ENCODE data around the gene SNX9.

SNX9 gene

DNA sequence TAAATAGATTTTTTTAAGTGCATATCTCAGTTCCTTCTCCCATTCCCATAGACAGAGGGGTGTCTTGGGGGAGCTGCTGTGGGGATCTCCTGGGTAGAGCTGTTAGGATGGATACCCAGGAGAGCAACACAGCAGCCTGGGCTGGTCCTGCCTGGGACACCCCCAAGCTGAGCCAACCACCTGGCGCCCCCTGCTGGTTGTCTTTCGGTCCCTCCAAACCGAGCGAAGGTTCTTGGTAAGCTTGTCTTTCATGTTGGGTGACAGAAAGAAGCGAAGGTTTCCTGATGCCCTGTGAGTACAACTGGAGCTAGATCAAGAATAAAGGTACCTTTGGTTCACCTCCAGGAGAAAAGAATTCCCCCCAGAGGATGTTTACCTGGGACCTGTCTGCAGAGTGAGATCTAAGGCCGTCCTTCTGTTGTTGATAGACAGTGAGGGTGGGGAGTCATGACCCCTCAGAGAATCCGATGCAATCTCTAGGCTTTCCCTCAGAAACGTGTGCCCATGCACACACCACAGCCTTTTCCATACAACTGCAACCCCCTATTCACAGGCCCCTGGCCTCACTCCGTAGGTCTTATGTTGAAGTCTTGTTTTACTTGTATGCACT is 50.8 kb downstream of the SNX9 start:
- Histone ChIP-seq H3K4ac (ENCODE audit: low read length) (no peak overlapping the region), H3K4me1 (ENCODE audit: control insufficient read depth in 2 of 2, insufficient read depth in 1 of 2, low read depth in 1 of 2, low read length in 2 of 2) (peaks cover under 1% of the 10 kb centered on the region in 2 donors), H2BK12ac (ENCODE audit: low read length) (no peak overlapping the region), H2BK15ac (ENCODE audit: low read length) (no peak overlapping the region), H3K23ac (ENCODE audit: low read depth, low read length, poor library complexity) (no peak overlapping the region), H3K4me3 (ENCODE audit: low read length in 2 of 2) (no peak overlapping the region), H4K8ac (ENCODE audit: low read depth, low read length) (no peak overlapping the region), H2AK5ac (ENCODE audit: low read depth, low read length) (no peak overlapping the region), H3K9me3 (replicated peaks in 1 of 2; ENCODE audit: control insufficient read depth in 2 of 2, insufficient read depth in 1 of 2, low read depth in 1 of 2, low read length in 2 of 2) (peaks cover 0 to 4% of the 10 kb centered on the region in 2 donors), H2BK120ac (ENCODE audit: low read depth, low read length) (no peak overlapping the region), H3K9ac (ENCODE audit: low read depth, low read length, poor library complexity) (no peak overlapping the region), H3K18ac (ENCODE audit: low read length) (no peak overlapping the region), H3K27ac (replicated peaks; ENCODE audit: low read length) (no peak overlapping the region), H3K4me2 (ENCODE audit: insufficient read depth, low read length, poor library complexity, severe bottlenecking) (no peak overlapping the region), H3K27me3 (ENCODE audit: control insufficient read depth in 3 of 3, insufficient read depth in 3 of 3, low read depth in 1 of 3, low read length in 3 of 3) (no peaks in the 10 kb centered on the region), H4K91ac (ENCODE audit: low read depth, low read length, poor library complexity) (no peak overlapping the region), H2BK5ac (ENCODE audit: low read length) (no peak overlapping the region), H3K79me1 (ENCODE audit: low read depth, low read length) (peaks cover 5% of the 10 kb centered on the region), H3K36me3 (replicated peaks in 1 of 2; ENCODE audit: control insufficient read depth in 2 of 2, insufficient read depth in 2 of 2, low read length in 2 of 2) (peaks cover 29 to 67% of the 10 kb centered on the region in 2 donors), H3K14ac (ENCODE audit: low read length) (no peak overlapping the region), H2AFZ (ENCODE audit: low read length) (no peak overlapping the region)
- WGBS, 2 donors (ENCODE audit: extremely low coverage in 2 of 2, insufficient read length in 2 of 2, insufficient replicate concordance in 1 of 2) = no CpG with 5 or more reads among the region's 9 CpGs
- DNase-seq (ENCODE audit: low spot score) = peak; percentile 54

DNA sequence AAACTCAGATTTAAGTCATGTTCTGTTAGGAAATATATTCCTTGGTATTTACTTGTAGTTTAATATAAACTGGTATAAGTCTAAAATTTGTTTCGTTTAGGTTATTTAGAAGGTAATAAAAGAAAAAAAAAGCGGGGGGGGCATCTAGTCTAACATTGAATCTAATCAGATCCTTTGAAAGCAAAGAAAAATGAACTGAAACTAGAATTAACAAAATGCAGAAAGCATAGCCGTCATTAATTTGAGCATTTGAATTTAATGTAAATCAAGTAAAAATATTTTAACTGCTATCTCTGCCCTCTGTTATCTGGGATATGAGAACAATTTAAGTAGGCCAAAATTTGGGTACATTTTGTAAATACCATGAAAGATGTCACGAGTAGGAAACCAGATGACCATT is 54.1 kb downstream of the SNX9 start:
- Histone ChIP-seq H2BK5ac (ENCODE audit: low read length) (no peak overlapping the region), H3K9ac (ENCODE audit: low read depth, low read length, poor library complexity) (no peak overlapping the region), H3K79me1 (ENCODE audit: low read depth, low read length) (no peaks in the 10 kb centered on the region), H2BK15ac (ENCODE audit: low read length) (no peak overlapping the region), H3K36me3 (replicated peaks in 1 of 2; ENCODE audit: control insufficient read depth in 2 of 2, insufficient read depth in 2 of 2, low read length in 2 of 2) (peaks cover 12 to 59% of the 10 kb centered on the region in 2 donors), H4K8ac (ENCODE audit: low read depth, low read length) (no peak overlapping the region), H2BK120ac (ENCODE audit: low read depth, low read length) (no peak overlapping the region), H3K18ac (ENCODE audit: low read length) (no peak overlapping the region), H2AK5ac (ENCODE audit: low read depth, low read length) (no peak overlapping the region), H2BK12ac (ENCODE audit: low read length) (no peak overlapping the region), H3K27ac (replicated peaks; ENCODE audit: low read length) (no peak overlapping the region), H3K27me3 (ENCODE audit: control insufficient read depth in 3 of 3, insufficient read depth in 3 of 3, low read depth in 1 of 3, low read length in 3 of 3) (no peaks in the 10 kb centered on the region), H3K23ac (ENCODE audit: low read depth, low read length, poor library complexity) (no peak overlapping the region), H3K4me3 (ENCODE audit: low read length in 2 of 2) (no peak overlapping the region), H3K9me3 (replicated peaks in 1 of 2; ENCODE audit: control insufficient read depth in 2 of 2, insufficient read depth in 1 of 2, low read depth in 1 of 2, low read length in 2 of 2) (peaks cover 0 to 3% of the 10 kb centered on the region in 2 donors), H3K4ac (ENCODE audit: low read length) (no peak overlapping the region), H2AFZ (ENCODE audit: low read length) (no peak overlapping the region), H3K14ac (ENCODE audit: low read length) (no peak overlapping the region), H3K4me2 (ENCODE audit: insufficient read depth, low read length, poor library complexity, severe bottlenecking) (no peak overlapping the region), H3K4me1 (ENCODE audit: control insufficient read depth in 2 of 2, insufficient read depth in 1 of 2, low read depth in 1 of 2, low read length in 2 of 2) (peaks cover 8 to 11% of the 10 kb centered on the region in 2 donors), H4K91ac (ENCODE audit: low read depth, low read length, poor library complexity) (no peak overlapping the region)
- WGBS, 2 donors (ENCODE audit: extremely low coverage in 2 of 2, insufficient read length in 2 of 2, insufficient replicate concordance in 1 of 2) = 100% methylated on average over 2 of the region's 4 CpGs; no CpG with 5 or more reads in 1 of the 2 donors
- no peak for DNase-seq (ENCODE audit: low spot score)

DNA sequence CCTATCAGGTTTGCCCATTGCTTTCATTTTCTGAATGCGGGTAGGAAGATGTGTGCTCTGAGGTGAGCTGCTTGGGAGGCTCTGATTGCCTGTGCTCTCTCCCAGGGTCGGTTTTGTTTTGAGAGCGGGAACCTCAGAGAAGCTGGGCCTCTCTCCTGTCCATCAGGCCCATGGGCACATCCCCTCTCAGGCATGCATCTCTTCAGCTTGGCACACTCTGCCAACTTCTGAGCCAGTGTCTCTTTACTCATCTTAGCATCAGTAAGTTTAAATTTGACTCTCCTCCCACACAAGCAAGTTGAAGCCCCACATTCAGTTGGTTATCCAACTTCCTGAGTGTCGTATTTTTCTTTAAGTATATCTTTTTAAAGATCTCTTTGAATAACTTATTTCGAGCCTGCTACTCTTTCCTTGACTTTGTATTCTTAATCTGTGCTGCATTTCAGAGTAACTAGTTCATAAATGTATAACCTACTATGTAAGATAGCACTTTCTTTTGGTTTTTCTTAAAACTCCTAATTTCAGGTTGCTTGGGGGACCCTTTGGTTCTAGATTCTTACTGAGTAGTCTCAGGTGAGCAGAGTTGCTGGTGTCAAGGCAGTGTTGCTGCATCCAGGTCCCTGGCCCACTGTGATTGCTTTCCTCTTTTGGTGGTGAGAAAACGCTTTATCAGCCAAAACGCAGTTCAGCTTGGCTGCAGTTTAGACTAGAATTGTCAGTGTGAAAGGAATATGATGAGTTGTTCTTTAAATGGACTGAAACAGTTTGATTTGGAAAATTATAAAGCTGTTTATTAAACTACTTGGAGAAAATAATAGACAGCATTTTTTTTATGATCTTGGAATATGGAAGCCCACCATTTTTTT is 54.8 kb downstream of the SNX9 start:
- no peak overlapping the region for H3K4me2 ChIP-seq (ENCODE audit: insufficient read depth, low read length, poor library complexity, severe bottlenecking)
- H3K4me3 ChIP-seq (ENCODE audit: low read length in 2 of 2) = no peak overlapping the region
- H2BK5ac ChIP-seq (ENCODE audit: low read length) = no peak overlapping the region
- peaks cover 0 to 4% of the 10 kb centered on the region in 2 donors for H3K9me3 ChIP-seq (replicated peaks in 1 of 2; ENCODE audit: control insufficient read depth in 2 of 2, insufficient read depth in 1 of 2, low read depth in 1 of 2, low read length in 2 of 2)
- H2BK15ac ChIP-seq (ENCODE audit: low read length) = no peak overlapping the region
- no peak overlapping the region for H4K8ac ChIP-seq (ENCODE audit: low read depth, low read length)
- H4K91ac ChIP-seq (ENCODE audit: low read depth, low read length, poor library complexity) = no peak overlapping the region
- no peak for DNase-seq (ENCODE audit: low spot score)
- H3K4me1 ChIP-seq (ENCODE audit: control insufficient read depth in 2 of 2, insufficient read depth in 1 of 2, low read depth in 1 of 2, low read length in 2 of 2) = peaks cover 8 to 11% of the 10 kb centered on the region in 2 donors
- no peaks in the 10 kb centered on the region for H3K27me3 ChIP-seq (ENCODE audit: control insufficient read depth in 3 of 3, insufficient read depth in 3 of 3, low read depth in 1 of 3, low read length in 3 of 3)
- H2AFZ ChIP-seq (ENCODE audit: low read length) = no peak overlapping the region
- H3K18ac ChIP-seq (ENCODE audit: low read length) = no peak overlapping the region
- no peak overlapping the region for H3K9ac ChIP-seq (ENCODE audit: low read depth, low read length, poor library complexity)
- no peak overlapping the region for H2AK5ac ChIP-seq (ENCODE audit: low read depth, low read length)
- no peak overlapping the region for H3K4ac ChIP-seq (ENCODE audit: low read length)
- no peaks in the 10 kb centered on the region for H3K79me1 ChIP-seq (ENCODE audit: low read depth, low read length)
- H3K14ac ChIP-seq (ENCODE audit: low read length) = no peak overlapping the region
- no CpG with 5 or more reads among the region's 7 CpGs for WGBS, 2 donors (ENCODE audit: extremely low coverage in 2 of 2, insufficient read length in 2 of 2, insufficient replicate concordance in 1 of 2)
- H3K36me3 ChIP-seq (replicated peaks in 1 of 2; ENCODE audit: control insufficient read depth in 2 of 2, insufficient read depth in 2 of 2, low read length in 2 of 2) = peaks cover 12 to 62% of the 10 kb centered on the region in 2 donors
- no peak overlapping the region for H2BK12ac ChIP-seq (ENCODE audit: low read length)
- H2BK120ac ChIP-seq (ENCODE audit: low read depth, low read length) = no peak overlapping the region
- no peak overlapping the region for H3K27ac ChIP-seq (replicated peaks; ENCODE audit: low read length)
- H3K23ac ChIP-seq (ENCODE audit: low read depth, low read length, poor library complexity) = no peak overlapping the region

Data from neuronal stem cell (in vitro differentiated cells).